ENCODE data around the gene PLEKHG4B. TPM values are rescaled to one million over a fixed set of nuclear protein-coding genes. Genes with fewer than 3 reads are reported as not detected.
"Not testable (repeated sequence)": the region's sequence is repeated elsewhere in the genome, so short reads cannot be mapped to it uniquely, and the experiment has no call there.

Gene PLEKHG4B
- total and polyA plus RNA-seq, 2 donors from 2014 or later = 0.13 to 0.37 TPM

- TF ChIP-seq, protein P1, sequence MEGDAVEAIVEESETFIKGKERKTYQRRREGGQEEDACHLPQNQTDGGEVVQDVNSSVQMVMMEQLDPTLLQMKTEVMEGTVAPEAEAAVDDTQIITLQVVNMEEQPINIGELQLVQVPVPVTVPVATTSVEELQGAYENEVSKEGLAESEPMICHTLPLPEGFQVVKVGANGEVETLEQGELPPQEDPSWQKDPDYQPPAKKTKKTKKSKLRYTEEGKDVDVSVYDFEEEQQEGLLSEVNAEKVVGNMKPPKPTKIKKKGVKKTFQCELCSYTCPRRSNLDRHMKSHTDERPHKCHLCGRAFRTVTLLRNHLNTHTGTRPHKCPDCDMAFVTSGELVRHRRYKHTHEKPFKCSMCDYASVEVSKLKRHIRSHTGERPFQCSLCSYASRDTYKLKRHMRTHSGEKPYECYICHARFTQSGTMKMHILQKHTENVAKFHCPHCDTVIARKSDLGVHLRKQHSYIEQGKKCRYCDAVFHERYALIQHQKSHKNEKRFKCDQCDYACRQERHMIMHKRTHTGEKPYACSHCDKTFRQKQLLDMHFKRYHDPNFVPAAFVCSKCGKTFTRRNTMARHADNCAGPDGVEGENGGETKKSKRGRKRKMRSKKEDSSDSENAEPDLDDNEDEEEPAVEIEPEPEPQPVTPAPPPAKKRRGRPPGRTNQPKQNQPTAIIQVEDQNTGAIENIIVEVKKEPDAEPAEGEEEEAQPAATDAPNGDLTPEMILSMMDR (IDR thresholded peaks at IDR 0.05; ENCODE audit: borderline replicate concordance, extremely low read depth, insufficient read depth) = no peak
- Histone ChIP-seq H3K4me3 (ENCODE audit: low read length in 3 of 3) (no peak overlapping the region), H3K27me3 (ENCODE audit: control insufficient read depth, insufficient read depth, low read length) (no peaks in the 10 kb centered on the region), H3K36me3 (ENCODE audit: control insufficient read depth in 2 of 3, insufficient read depth in 3 of 3, low read length in 3 of 3) (no peaks in the 10 kb centered on the region), H3K4me1 (ENCODE audit: control insufficient read depth in 2 of 3, insufficient read depth in 2 of 3, low read depth in 1 of 3, low read length in 3 of 3) (no peaks in the 10 kb centered on the region), H3K9ac (ENCODE audit: low read length in 3 of 3) (no peak overlapping the region), H3K9me3 (ENCODE audit: control insufficient read depth in 2 of 3, insufficient read depth in 1 of 3, low read length in 3 of 3) (no peaks in the 10 kb centered on the region), H3K27ac (ENCODE audit: low read depth in 2 of 2, low read length in 2 of 2) (no peak overlapping the region)
- intact Hi-C loops (cut with DNase I) = no loop called here
- peak in 1 of 5 donors; percentile 18 for DNase-seq
- FAIRE-seq = no peak
These were observed 71.9 kb downstream of the PLEKHG4B start for GRCh38 chr5:163841-164240.

DNA sequence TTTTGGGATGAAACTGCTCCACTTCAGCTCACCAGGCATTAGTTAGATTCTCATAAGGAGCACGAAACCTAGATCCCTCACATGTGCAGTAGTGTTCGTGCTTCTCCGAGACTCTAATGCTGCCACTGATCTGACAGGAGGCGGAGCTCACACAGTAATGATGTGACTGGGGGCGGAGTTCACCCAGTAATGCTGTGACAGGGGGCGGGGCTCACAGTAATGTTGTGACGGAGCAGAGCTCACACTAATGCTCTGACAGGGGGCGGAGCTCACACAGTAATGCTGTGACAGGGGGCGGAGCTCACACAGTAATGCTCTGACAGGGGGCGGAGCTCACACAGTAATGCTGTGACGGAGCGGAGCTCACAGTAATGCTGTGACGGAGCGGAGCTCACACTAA is 72.3 kb downstream of the PLEKHG4B start:
- peak in 1 of 5 donors; percentile 33 for DNase-seq
- H3K4me1 ChIP-seq (ENCODE audit: control insufficient read depth in 2 of 3, insufficient read depth in 2 of 3, low read depth in 1 of 3, low read length in 3 of 3) = no peaks in the 10 kb centered on the region
- intact Hi-C loops (cut with DNase I) = no loop called here

DNA sequence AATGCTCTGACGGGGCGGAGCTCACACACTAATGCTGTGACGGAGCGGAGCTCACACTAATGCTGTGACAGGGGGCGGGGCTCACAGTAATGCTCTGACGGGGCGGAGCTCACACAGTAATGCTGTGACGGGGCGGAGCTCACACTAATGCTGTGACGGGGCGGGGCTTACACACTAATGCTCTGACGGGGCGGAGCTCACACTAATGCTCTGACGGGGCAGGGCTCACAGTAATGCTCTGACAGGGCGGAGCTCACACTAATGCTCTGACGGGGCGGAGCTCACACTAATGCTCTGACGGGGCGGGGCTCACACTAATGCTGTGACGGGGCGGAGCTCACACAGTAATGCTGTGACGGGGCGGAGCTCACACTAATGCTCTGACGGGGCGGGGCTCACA is 72.8 kb downstream of the PLEKHG4B start:
- H3K4me3 ChIP-seq (ENCODE audit: low read length in 3 of 3); H3K27ac ChIP-seq (ENCODE audit: low read depth in 2 of 2, low read length in 2 of 2); H3K9ac ChIP-seq (ENCODE audit: low read length in 3 of 3); H3K9me3 ChIP-seq (ENCODE audit: control insufficient read depth in 2 of 3, insufficient read depth in 1 of 3, low read length in 3 of 3); DNase-seq; H3K27me3 ChIP-seq (ENCODE audit: control insufficient read depth, insufficient read depth, low read length); H3K36me3 ChIP-seq (ENCODE audit: control insufficient read depth in 2 of 3, insufficient read depth in 3 of 3, low read length in 3 of 3); H3K4me1 ChIP-seq (ENCODE audit: control insufficient read depth in 2 of 3, insufficient read depth in 2 of 3, low read depth in 1 of 3, low read length in 3 of 3); intact Hi-C loops (cut with DNase I); FAIRE-seq: not testable (repeated sequence)

More for the DNA sequence above, 72.3 kb downstream of the PLEKHG4B start:
- H3K4me3 ChIP-seq (ENCODE audit: low read length in 3 of 3) = no peak overlapping the region
- no peaks in the 10 kb centered on the region for H3K36me3 ChIP-seq (ENCODE audit: control insufficient read depth in 2 of 3, insufficient read depth in 3 of 3, low read length in 3 of 3)
- no peak overlapping the region for H3K27ac ChIP-seq (ENCODE audit: low read depth in 2 of 2, low read length in 2 of 2)
- no peak overlapping the region for H3K9ac ChIP-seq (ENCODE audit: low read length in 3 of 3)
- no peaks in the 10 kb centered on the region for H3K27me3 ChIP-seq (ENCODE audit: control insufficient read depth, insufficient read depth, low read length)
- no peak for FAIRE-seq
- no peaks in the 10 kb centered on the region for H3K9me3 ChIP-seq (ENCODE audit: control insufficient read depth in 2 of 3, insufficient read depth in 1 of 3, low read length in 3 of 3)
- TF ChIP-seq, protein P1 (IDR thresholded peaks at IDR 0.05; ENCODE audit: borderline replicate concordance, extremely low read depth, insufficient read depth) = no peak

GRCh38 chr5:166441-167372 is 74.7 kb downstream of the PLEKHG4B start:
- no peaks in the 10 kb centered on the region for H3K36me3 ChIP-seq (ENCODE audit: control insufficient read depth in 2 of 3, insufficient read depth in 3 of 3, low read length in 3 of 3)
- H3K9ac ChIP-seq (ENCODE audit: low read length in 3 of 3) = no peak overlapping the region
- no peaks in the 10 kb centered on the region for H3K9me3 ChIP-seq (ENCODE audit: control insufficient read depth in 2 of 3, insufficient read depth in 1 of 3, low read length in 3 of 3)
- TF ChIP-seq, protein P1 (IDR thresholded peaks at IDR 0.05; ENCODE audit: borderline replicate concordance, extremely low read depth, insufficient read depth) = no peak
- H3K27me3 ChIP-seq (ENCODE audit: control insufficient read depth, insufficient read depth, low read length) = no peaks in the 10 kb centered on the region
- FAIRE-seq (no peak), DNase-seq (peak in 1 of 5 donors; percentile 28)
- H3K4me3 ChIP-seq (ENCODE audit: low read length in 3 of 3) = no peak overlapping the region
- H3K4me1 ChIP-seq (ENCODE audit: control insufficient read depth in 2 of 3, insufficient read depth in 2 of 3, low read depth in 1 of 3, low read length in 3 of 3) = no peaks in the 10 kb centered on the region
- H3K27ac ChIP-seq (ENCODE audit: low read depth in 2 of 2, low read length in 2 of 2) = no peak overlapping the region
- intact Hi-C loops (cut with DNase I) = no loop called here
